Stimulated activated CD8-positive, alpha-beta memory T cell treated with anti-CD3 and anti-CD28 coated beads, Interleukin-4, amount 100 ng/mL, for 1 hour (primary cell): ENCODE data around the gene POP4.
A peak's percentile ranks its signal among the peaks of the same experiment; 100 is the strongest.

ENCODE experiments used
- DNase-seq, 2 donors: peaks; one replicate each; pipeline ENCODE4 v3.0.0-alpha.2; 2020; ENCODE audit warnings: low read depth in 2 of 2, low spot score in 1 of 2

Gene POP4

DNA sequence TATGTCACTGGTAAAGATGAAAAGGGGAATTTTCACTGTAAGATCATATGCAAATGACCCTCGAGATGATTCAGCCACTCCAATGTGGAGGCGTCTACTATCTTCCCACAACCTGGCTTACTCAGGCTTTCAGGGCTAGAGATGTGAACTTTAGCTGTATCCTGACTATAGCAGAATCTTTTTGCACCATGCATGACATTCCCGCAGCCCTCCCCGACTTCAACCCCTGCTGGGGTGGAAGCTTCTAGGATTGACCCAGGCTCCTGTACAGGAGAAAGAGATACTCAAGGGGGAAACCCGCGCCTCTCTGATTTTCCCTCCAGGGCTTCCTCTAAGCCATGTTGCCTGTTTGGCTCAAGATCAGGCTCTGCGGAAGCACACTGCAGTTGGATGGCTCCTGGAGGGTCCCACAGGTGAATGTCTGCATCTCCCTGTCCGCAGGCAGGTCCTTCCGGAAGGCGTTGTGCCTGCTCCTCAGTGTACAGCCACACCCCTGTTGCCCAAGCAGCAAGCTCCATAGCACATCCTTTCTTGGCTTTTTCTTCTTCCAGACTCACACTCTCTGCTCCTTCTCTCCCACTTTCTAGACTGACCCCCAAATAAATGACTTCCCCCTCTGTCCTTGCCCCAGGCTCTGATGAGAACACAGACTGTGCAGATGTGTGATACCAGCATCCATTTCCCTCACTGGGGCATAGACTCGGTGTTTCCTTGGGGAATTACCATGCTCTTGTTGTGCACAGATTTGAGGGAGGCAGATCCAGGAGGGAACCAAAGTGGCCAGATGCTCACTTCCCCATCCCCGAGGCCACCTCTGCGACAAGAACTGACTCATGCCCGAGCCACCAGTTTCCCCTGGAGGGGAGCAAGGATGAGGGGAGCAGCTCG lies 29.1 kb upstream of the POP4 start:
- DNase-seq = no peak

DNA sequence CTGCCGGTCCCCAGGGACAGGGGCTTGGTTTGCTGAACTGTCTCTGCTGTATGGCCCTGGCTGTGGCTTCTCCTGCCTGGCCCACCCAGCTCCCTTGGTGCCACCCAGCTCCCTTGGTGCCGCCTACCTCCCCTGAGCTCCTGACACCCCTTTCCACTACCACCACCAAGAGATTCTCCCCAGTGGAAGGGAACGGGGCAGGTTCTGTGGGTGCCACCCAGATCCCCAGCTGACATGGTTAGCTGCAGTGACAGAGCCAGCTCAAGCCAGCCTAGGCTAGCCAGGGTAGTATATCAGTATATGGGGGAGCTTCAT lies 28.5 kb upstream of the POP4 start:
- DNase-seq = no peak

DNA sequence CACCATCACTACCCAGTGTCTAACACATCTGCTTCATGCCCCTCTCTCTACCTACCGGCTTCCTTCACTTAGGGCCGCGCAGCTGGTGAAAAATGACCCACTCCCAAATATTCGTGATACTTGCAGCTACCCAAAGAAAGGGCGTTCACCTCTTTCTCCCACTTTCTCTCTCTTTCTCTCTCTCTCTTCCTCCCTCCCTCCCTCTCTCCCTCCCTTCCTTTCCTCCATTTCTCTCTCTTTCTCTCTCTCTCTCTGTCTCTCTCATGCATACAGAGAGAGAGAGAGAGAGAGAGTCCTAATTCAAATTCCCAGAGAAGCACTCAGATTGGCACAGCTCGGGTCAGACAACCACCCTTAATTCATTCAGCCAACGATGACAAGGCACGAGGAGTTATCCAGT lies 27.7 kb upstream of the POP4 start:
- DNase-seq = no peak

DNA sequence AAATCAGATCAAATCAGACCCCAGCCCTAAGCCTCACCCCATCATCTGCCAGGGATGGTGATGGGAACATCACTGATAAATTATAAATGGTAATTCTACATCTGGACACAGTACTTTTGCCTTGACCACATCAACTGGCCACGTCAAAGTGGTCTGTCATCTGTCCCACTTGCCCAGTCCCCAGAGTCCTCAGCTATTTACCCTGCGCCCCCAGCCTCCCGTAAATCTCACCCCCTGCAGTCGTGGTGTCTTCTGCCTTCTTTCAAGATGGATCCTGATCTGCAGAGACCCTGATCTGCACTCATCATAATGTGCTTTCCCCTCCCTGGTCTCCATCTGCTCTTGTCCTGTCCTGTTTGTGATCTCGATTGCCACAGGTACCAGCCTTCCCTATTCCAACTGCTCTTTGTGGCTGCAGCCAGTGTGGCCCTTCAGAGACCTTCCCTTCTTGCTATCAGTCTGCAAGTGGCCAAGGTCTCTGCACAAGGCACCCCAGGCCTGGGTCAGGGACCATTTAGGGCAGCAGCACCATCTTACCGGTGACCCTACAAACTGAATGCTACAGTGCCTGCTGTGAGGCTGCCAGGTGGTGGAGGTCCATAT lies 26.7 kb upstream of the POP4 start:
- DNase-seq = no peak

DNA sequence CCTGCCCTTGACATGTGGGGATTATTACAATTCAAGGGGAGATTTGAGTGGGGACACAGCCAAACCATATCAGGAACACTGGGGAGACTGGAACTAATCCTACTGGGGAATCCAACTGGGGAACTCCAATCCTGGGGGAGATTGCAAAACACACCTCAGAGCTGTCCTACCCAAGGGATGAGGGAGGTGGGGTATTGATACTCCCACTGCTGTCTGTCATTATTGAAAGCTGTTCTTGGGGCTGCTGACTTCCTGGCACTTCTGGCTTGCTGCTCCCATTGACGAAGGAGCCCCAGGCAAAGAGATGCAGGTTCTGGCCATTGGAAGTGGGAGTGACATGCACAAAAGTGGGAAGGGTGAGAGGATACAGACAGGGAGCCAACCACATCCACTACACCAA lies 24.7 kb upstream of the POP4 start:
- no peak for DNase-seq

DNA sequence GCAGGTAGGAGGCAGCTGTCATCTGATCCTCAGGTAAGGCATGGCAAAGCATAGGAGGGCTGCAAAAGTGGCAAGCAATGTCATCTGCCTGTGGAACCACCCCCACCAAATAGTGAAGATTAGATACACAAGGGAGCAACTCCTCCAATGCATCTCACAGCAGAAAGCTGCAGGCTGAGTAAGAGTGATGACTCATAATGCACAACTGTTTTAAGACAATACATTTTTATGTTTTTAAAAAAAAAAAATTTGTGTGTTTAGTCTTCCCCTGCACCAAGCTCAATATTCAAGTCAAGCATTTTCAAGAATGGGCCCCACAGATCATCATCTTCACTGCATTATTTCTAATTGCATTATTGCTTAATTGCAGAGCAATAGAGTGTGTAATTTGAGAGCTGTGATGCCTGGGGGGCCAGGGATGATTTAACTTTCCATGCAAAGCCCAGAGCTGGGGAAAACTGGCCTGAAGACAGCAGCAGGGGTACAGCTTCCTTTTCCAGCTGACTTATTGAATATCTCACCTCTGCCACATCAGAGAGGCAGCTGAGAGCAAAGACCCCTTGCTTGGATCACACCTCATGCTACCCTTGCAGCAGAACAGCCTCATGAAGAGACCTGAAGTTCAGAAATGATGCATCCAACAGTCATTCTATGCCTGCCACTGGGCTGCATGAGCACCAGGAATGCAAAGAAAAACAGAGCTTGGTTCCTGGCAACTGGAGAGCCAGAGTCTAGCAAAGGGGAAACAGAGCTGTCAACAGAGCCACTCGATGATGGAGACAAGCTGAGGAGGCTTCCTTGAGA lies 22.7 kb upstream of the POP4 start:
- no peak for DNase-seq

DNA sequence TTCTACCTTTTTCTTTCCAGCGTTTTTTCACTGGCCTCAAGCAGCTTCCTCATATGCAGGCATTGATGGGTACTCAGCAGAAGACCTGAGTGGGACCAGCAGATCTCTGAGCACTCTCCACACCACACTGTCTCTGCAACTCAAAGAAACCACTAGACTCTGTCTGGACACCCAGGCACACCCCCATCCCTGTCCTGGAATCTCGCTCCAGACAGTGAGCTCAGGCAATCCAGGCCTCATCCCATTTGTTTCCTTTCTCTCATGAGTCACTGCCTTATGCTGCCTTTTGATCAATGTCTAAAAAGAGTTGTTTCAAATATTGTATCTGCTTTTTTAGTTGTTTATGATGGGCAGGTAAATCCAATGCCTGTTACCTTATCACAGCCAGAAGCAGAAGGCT lies 19.7 kb upstream of the POP4 start:
- DNase-seq = no peak

DNA sequence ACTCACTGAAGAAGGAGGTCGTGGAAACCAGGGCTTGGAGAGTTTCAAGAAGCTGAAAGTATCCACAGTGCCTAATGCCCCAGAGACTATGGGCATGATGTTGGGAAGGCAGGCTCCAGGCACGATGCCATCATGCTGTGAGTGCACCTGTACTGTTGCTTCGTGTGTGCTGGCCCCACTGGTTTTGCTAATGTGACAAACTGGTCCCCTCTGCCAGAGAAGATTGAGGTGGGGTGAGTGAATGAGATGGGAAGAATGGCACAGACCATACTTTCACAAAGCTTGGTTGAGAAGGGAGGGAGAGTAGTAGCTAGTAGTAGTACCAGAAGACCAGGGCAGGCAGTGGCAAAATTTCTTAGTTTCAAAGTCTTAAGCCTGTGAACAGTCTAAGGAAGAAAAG lies 19.0 kb upstream of the POP4 start:
- no peak for DNase-seq

DNA sequence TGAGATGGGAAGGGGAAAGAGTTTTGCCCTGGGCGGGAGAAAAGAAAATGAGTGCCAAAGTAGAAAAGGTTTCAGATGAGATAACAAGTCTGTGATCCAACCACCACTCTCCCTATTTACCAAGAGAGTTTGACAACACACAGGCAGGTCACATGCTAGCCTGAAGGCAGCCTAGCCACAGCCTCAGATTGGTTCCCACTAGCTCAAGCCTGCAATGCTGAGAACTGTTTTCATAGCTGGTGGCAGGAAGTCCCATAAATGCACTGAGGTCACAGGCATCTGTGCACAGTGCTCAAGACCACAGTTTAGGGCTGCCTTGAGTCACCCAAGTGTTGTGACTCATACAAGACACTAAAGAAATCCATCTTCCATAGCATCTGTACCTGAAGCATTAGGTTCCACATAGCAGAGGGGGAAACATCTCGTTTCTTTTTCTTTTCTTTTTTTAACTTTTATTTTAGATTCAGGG lies 18.5 kb upstream of the POP4 start:
- peak in 1 of 2 donors; percentile 35 for DNase-seq

DNA sequence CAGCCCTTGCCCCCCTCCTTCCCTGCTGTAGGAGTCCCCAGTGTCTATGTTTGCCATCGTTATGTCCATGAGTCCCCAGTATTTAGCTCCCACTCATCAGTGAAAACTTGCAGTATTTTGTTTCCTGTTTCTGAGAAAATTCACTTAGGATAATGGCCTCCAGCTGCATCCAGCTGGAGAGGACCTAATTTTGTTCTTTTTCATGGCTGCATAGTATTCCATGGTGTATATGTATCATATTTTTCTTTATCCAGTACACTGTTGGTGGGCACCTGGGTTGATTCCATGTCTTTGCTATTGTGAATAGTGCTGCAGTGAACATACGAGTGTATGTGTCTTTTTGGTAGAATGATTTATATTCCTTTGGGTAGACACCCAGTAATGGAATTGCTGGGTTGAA lies 18.0 kb upstream of the POP4 start:
- no peak for DNase-seq

DNA sequence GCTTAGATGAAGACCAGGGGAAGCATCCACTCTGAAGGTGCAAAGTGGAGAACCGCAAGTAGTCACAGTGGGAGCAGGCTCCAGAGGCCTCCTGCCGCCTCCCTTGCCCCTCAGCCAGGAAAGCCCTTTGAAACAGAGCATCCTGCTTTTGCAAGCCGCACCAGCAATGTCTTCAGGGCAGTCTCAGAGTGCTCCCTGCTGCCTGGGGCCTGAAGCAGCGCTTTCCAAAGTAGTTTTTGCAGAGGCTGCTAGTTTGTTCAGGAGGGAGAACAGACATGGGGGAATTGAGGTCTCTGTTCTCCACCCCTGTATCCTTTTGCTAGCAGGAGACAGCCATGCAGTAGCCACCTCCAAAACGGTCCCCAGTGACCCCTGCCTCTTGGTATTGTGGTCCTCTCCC lies 15.8 kb upstream of the POP4 start:
- DNase-seq = no peak

DNA sequence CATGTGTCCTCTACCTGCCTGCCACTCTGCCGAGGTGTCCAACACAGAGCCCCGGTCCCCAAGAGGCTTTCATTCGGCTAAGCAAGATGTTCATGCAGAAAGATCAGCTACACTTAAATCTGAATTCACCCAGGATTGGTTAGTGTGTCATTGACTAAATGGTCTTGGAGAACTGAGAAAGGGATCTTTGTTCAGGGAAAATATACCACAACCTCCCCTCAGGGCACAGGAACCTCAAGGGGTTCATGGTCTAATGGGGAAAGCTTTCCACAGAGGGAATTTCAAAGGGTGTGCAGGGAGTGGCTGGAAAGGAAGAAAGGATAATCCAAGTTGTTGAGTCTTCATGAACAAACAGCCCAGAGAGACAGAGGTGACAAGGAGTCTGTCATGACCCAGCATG lies 14.4 kb upstream of the POP4 start:
- no peak for DNase-seq

DNA sequence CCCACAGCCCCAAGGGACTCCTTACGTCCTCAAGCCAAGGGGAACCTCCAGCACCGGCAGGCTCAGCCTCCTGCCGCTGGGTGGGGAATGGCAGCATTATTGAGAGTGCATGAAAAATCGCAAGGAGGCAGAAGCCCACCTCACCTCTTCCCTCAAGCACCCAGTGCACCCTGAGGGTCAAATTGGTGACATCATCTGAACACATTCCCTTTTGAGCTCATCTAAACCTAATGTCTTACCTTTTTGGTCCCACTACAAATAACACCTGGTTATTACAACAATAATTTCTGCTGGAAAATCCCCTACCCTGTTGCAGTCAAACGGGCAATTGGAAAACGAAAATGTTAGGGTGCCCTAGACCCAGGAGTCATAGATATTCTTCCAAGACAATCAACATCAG lies 12.2 kb upstream of the POP4 start:
- no peak for DNase-seq

DNA sequence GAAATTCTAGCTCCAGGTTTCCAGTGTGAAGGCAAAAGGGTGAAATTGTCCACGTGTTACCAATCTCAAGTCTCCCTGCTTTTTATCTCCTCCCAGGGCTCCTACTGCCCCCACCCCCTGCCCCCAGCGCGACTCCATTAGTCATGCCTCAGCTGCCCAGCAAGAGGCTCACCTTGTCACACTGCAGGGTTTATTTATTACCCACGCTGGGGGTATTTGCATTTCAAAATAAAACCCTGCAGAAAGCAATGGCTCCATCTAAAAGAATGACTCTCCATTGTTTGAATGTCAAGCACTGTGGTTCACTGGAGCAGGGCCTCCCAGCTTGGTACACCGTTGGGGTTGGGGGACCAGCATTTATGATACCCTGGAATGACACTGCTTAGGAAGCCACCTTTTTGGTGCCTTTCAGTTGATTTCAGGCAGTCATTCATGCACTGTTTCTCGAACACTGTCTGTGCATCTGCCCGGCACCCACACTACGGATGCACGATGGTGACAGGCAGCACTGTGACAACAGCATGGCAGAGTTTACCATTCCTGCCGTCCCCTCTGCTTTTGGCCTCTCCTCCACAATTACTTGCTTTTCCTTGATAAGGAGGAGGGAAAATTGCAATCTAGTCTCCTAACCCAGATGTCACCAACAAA lies 9.9 kb upstream of the POP4 start:
- no peak for DNase-seq

DNA sequence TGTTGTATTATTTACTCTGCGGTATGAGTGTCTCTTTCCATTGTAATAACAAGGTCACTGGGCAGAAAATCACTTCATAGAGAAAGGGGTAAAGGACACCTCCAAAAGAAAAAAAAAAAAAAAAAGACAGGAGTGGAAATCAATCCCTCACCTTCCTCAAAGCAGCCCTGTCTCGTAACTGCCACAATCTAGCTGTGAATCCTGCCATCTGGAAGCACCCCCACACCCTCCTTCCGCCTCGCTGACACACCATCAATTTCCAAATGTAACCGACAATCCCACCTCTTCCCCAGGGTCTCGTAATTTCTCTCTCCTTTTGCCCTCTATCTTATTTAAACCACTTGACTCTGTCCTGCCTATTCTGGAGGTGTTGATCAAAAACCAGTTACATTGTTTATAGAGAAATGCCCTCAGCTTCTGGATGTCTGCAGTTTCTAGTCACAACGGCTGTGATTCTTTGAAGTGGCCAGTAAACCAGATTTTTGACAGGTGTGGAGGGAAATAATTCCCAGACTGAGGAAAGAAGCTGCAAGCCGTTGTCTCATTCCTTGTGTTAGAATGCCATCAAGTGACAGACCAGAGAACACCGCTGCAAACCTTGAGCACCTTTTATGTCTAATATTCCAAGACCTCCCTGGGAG lies 9.1 kb upstream of the POP4 start:
- no peak for DNase-seq

DNA sequence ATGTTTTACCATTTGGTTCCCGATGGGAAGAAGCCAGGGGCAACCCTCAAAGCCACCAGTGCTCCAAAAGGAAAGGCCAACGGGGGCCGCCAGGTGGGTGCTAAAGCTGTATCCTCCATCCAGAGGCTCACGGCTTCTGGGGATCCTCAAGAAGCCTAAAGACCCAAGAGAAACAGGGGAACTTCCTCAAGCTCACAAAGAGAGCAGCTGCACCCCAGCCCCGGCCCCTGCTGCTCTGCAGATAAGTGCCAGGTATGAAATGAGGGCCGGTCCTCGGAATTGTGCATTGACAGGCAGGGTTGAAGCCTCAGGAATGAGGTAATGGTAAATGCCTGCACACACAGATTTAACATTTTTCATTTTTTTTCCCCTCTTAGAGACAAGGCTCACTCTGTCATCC lies 8.0 kb upstream of the POP4 start:
- DNase-seq = no peak

DNA sequence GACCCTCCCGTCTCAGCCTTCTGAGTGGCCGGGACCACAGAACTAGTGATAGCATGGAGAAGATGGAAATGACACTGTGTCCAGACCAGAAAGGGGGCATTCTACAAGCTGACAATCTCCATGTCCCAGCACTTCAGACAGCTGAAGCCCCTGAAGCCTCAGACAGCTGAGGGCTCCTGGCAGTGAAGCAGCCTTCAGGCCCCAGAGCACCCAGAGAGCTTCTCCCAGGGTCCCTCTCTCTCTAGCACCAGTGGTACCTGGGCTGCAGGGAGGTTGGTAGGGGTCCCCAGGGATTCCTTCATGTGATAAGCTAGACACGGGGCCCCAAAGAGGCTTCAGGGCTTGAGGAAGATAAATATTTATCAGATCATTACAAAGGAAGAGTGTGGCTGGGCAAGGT lies 7.6 kb upstream of the POP4 start:
- no peak for DNase-seq

DNA sequence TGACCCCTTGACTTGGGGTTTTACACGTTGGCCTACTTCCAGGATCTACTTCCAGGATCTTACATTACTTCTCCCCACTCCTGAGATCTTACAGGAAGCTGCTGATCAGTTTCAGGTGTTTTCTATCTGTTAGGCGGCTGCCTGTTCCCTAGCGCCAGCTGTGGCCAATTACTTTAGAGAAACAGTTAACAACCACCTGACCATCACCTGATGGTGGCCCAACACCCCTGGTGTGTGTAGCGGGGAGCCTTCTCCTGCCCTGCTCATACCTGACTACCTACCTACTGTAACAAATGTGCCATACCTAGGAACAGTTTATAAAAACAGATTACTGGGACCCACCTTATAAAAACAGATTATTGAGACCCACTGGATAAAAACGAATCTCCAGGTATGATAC lies 2.8 kb upstream of the POP4 start:
- no peak for DNase-seq

DNA sequence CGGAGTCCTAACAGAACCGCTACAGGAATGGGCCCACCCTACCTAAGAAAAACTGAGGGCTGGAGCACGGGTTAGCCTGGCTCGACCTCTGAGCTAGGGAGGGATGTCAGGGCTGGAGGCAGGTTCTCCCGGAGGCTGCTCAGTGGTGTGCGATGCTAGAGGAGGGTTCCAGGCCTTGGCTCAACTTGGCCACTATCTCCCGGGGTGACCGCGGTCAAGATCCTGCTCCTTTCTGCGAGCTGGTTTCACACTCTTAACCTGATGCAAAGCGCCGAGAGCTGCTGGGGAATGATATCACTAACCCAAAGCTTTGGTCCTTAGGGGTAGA lies 301 bp downstream of the POP4 start:
- DNase-seq = no peak

DNA sequence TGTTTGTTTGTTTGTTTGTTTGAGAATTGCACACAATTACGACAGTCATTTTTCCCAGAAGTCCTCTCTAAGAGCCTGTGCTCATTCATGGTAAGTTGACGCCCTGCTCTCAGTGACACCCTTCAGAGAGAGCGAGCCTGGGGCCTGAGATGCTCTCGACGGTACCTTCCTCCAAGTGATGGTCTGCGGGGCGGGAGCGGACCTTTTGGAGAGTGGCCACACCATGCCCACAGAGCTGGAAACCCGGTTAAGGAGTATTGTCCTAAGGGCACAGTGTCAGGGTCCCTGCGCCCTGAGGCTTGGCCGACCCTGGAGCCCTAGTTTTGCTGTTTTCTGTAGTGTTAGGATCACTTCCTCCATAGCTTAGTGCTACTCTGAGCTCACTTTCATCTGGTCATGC lies 3.6 kb downstream of the POP4 start:
- no peak for DNase-seq

DNA sequence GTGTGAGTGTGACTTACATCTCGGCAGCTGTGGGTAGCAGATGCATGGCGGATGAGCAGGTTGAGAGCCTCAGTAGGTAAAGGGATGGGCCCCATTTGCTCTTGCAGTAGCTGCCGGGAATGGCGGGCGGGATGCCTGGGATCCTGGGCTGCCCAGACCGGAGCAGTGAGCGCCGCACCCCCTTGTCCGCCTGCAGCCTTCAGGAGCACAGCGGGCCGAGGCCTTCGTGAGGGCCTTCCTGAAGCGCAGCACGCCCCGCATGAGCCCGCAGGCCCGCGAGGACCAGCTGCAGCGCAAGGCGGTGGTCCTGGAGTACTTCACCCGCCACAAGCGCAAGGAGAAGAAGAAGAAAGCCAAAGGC lies 4.1 kb downstream of the POP4 start:
- no peak for DNase-seq
